ENCODE results near the gene LRFN2.

- TF ChIP-seq POLR2A (IDR thresholded peaks at IDR 0.05): no peak
- no peak for TF ChIP-seq POLR2AphosphoS5 (IDR thresholded peaks at IDR 0.05)
These were observed 131.3 kb downstream of the LRFN2 start for GRCh38 chr6:40455686-40456389.
